Stimulated activated CD4-positive, alpha-beta T cell treated with anti-CD3 and anti-CD28 coated beads, Interleukin-15, amount 100 ng/mL, for 48 hours (primary cell): ENCODE measurements around the gene UFSP2.
"Not testable (repeated sequence)": the region's sequence is repeated elsewhere in the genome, so short reads cannot be mapped to it uniquely, and the experiment has no call there.

Source experiments
- DNase-seq, 2 donors: peaks; one replicate each; pipeline ENCODE4 v3.0.0-alpha.2; 2020; ENCODE audit warnings: low read depth in 2 of 2

Gene UFSP2

GRCh38 chr4:185384061-185384460 is 41.7 kb downstream of the UFSP2 start:
- no peak for DNase-seq

GRCh38 chr4:185383451-185383850 is 42.3 kb downstream of the UFSP2 start:
- DNase-seq = no peak

GRCh38 chr4:185382754-185383153 is 43.0 kb downstream of the UFSP2 start:
- DNase-seq = no peak

GRCh38 chr4:185381288-185382196 is 44.2 kb downstream of the UFSP2 start:
- DNase-seq = no peak

GRCh38 chr4:185380320-185380719 is 45.4 kb downstream of the UFSP2 start:
- DNase-seq = no peak

- no peak for DNase-seq
These were observed 46.2 kb downstream of the UFSP2 start for GRCh38 chr4:185379326-185380295.

- no peak for DNase-seq
These were observed 47.5 kb downstream of the UFSP2 start for GRCh38 chr4:185378264-185378663.

- DNase-seq = no peak
These were observed 51.2 kb downstream of the UFSP2 start for GRCh38 chr4:185374573-185374972.

- no peak for DNase-seq
These were observed 51.7 kb downstream of the UFSP2 start for GRCh38 chr4:185374027-185374426.

GRCh38 chr4:185371702-185372101 is 54.1 kb downstream of the UFSP2 start:
- DNase-seq = no peak

- no peak for DNase-seq
These were observed 55.4 kb downstream of the UFSP2 start for GRCh38 chr4:185370268-185370949.

- DNase-seq = no peak
These were observed 56.0 kb downstream of the UFSP2 start for GRCh38 chr4:185369731-185370130.

- DNase-seq = no peak
These were observed 60.9 kb downstream of the UFSP2 start for GRCh38 chr4:185364886-185365285.

GRCh38 chr4:185363251-185363650 is 62.5 kb downstream of the UFSP2 start:
- DNase-seq = no peak

GRCh38 chr4:185362570-185362969 is 63.2 kb downstream of the UFSP2 start:
- not testable (repeated sequence) for DNase-seq

GRCh38 chr4:185361872-185362271 is 63.9 kb downstream of the UFSP2 start:
- no peak for DNase-seq

GRCh38 chr4:185359767-185360446 is 65.9 kb downstream of the UFSP2 start:
- DNase-seq = no peak

- no peak for DNase-seq
These were observed 66.8 kb downstream of the UFSP2 start for GRCh38 chr4:185358959-185359358.

GRCh38 chr4:185358514-185358913 is 67.2 kb downstream of the UFSP2 start:
- no peak for DNase-seq

- DNase-seq = no peak
These were observed 67.9 kb downstream of the UFSP2 start for GRCh38 chr4:185357733-185358440.

- DNase-seq = no peak
These were observed 68.6 kb downstream of the UFSP2 start for GRCh38 chr4:185357211-185357610.
